ENCODE data around the gene RAB7A. TPM values are rescaled to one million over a fixed set of nuclear protein-coding genes. Genes with fewer than 3 reads are reported as not detected.

RAB7A gene
- total RNA-seq, 1 donor: 166 TPM

GRCh38 chr3:128844502-128844901 is 118.5 kb downstream of the RAB7A start:
- DNase-seq (ENCODE audit: low read depth): no peak
- H3K4me3 ChIP-seq (ENCODE audit: low read depth, low read length): no peak overlapping the region
- no peak for TF ChIP-seq CTCF (IDR thresholded peaks at IDR 0.05; ENCODE audit: insufficient read depth, low read length)

- DNase-seq (ENCODE audit: low read depth): no peak
- H3K4me3 ChIP-seq (ENCODE audit: low read depth, low read length): peak overlapping the region; percentile 49
- no peak for TF ChIP-seq CTCF (IDR thresholded peaks at IDR 0.05; ENCODE audit: insufficient read depth, low read length)
Measured at GRCh38 chr3:128845119-128845777, 119.3 kb downstream of the RAB7A start.

GRCh38 chr3:128845778-128846485 is 119.9 kb downstream of the RAB7A start:
- peak; percentile 54 for DNase-seq (ENCODE audit: low read depth)
- peak overlapping the region; percentile 53 for H3K4me3 ChIP-seq (ENCODE audit: low read depth, low read length)
- peak; percentile 56 for TF ChIP-seq CTCF (IDR thresholded peaks at IDR 0.05; ENCODE audit: insufficient read depth, low read length)

GRCh38 chr3:128846486-128846891 is 120.5 kb downstream of the RAB7A start:
- no peak for TF ChIP-seq CTCF (IDR thresholded peaks at IDR 0.05; ENCODE audit: insufficient read depth, low read length)
- DNase-seq (ENCODE audit: low read depth): no peak
- no peak overlapping the region for H3K4me3 ChIP-seq (ENCODE audit: low read depth, low read length)

- TF ChIP-seq CTCF (IDR thresholded peaks at IDR 0.05; ENCODE audit: insufficient read depth, low read length): no peak
- DNase-seq (ENCODE audit: low read depth): no peak
- no peak overlapping the region for H3K4me3 ChIP-seq (ENCODE audit: low read depth, low read length)
Measured at GRCh38 chr3:128847666-128848370, 121.8 kb downstream of the RAB7A start.

- no peak for TF ChIP-seq CTCF (IDR thresholded peaks at IDR 0.05; ENCODE audit: insufficient read depth, low read length)
- no peak for DNase-seq (ENCODE audit: low read depth)
- no peak overlapping the region for H3K4me3 ChIP-seq (ENCODE audit: low read depth, low read length)
Measured at GRCh38 chr3:128848936-128849335, 123.0 kb downstream of the RAB7A start.

Data from fibroblast of the aortic adventitia (primary cell).